ENCODE measurements around the gene VAMP5.
"Not testable (repeated sequence)": the region's sequence is repeated elsewhere in the genome, so short reads cannot be mapped to it uniquely, and the experiment has no call there.

The VAMP5 gene

DNA sequence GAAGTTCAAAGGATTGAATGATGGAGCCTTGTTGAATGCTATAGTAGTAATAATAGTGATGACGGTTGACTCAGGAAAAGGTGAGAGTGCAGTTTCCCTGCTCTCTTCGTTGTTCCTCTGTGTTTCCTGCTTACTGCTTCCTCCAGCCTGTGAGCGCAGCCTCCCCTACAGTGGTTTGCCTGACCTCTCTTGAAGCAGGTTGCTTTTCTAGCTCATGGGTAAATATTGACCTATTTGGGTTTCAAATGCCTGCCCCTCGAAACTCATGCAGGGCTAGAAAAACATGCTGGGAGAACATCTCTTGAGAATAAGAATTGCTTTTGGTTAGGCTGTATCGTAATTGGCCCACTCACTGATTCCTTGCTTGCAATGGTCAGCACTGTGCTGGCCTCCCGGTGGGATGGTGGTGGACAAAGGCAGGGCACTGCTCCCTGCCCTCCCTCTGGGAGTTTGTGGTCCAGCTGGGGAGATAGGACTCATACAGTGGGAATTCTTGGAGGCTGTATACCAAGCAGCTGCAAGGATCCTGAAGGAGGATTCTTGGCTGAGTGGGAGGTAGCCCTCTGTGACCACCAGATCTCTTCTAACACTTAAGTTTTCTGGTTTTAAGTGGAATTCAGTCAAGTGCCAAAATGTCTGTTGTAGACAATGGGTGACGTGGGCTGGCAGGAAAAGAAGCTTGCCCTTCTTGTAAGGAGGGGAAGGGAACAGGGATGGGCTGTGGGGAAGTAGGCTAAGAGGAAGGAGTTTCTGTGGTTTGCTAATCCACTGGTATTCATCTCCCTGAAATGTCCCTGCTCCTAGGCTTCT, 6.0 kb downstream of the VAMP5 start:
- no peak for FAIRE-seq
- TF ChIP-seq TAF1 (IDR thresholded peaks at IDR 0.05; ENCODE audit: borderline replicate concordance, low read depth, low read length) = no peak
- DNase-seq (ENCODE audit: insufficient read length) = no peak

DNA sequence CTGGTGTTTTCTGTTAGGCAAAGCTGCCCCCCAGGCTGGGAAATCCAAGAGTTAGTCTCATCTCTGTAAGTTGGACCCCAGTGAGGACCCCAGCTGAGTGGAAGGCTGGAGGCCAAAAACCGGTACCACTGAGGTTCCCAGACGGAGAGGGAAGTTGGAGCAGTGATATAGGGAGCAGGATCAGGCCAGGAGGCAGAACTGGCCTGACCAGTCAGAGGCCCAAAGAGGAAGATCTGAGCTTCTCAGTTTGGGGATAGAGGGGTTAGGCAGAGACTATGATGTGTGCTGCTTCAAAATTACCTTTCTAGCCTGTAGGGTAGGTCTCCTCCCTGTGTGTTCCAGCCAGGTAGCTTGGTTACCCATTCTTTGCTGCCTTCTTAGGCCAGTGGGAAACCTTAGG, 6.7 kb downstream of the VAMP5 start:
- FAIRE-seq (no peak), DNase-seq (ENCODE audit: insufficient read length) (no peak)
- TF ChIP-seq POLR2AphosphoS5 (IDR thresholded peaks at IDR 0.05; ENCODE audit: low read depth, low read length) = no peak
- TF ChIP-seq TAF1 (IDR thresholded peaks at IDR 0.05; ENCODE audit: borderline replicate concordance, low read depth, low read length) = no peak
- no peak for TF ChIP-seq POLR2A (IDR thresholded peaks at IDR 0.05; ENCODE audit: low read depth, low read length)

DNA sequence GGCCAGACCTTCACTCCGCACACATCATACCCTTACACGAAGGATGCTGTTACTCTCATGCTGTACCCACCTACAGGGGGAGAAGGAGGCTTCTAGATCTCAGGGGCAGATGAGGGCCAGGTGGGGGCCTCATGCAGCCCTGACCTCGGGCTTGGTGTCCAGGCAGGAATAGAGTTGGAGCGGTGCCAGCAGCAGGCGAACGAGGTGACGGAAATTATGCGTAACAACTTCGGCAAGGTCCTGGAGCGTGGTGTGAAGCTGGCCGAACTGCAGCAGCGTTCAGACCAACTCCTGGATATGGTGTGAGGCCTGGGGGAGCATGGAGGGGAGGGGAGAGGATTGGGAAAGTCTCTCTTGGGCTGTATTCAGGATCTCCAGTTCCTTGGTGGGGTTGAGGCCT, 7.3 kb downstream of the VAMP5 start:
- DNase-seq (ENCODE audit: insufficient read length) (no peak), FAIRE-seq (no peak)
- no peak for TF ChIP-seq POLR2A (IDR thresholded peaks at IDR 0.05; ENCODE audit: low read depth, low read length)
- TF ChIP-seq TAF1 (IDR thresholded peaks at IDR 0.05; ENCODE audit: borderline replicate concordance, low read depth, low read length) = no peak
- TF ChIP-seq POLR2AphosphoS5 (IDR thresholded peaks at IDR 0.05; ENCODE audit: low read depth, low read length) = no peak

DNA sequence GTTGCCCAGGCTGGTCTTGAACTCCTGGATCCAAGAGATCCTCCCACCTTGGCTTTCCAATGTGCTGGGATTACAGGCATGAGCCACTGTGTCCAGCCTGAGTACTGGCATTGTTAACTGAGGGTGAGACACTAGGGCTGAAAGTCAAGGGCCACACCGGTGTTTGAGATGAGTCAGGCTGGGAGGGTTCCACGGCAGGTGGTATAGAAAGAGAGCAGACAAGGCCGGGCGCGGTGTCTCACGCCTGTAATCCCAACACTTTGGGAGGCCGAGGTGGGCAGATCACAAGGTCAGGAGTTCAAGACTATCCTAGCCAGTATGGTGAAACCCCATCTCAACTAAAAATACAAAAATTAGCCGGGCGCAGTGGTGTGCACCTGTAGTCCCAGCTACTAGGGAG, 8.1 kb downstream of the VAMP5 start:
- DNase-seq (ENCODE audit: insufficient read length); FAIRE-seq: not testable (repeated sequence)

DNA sequence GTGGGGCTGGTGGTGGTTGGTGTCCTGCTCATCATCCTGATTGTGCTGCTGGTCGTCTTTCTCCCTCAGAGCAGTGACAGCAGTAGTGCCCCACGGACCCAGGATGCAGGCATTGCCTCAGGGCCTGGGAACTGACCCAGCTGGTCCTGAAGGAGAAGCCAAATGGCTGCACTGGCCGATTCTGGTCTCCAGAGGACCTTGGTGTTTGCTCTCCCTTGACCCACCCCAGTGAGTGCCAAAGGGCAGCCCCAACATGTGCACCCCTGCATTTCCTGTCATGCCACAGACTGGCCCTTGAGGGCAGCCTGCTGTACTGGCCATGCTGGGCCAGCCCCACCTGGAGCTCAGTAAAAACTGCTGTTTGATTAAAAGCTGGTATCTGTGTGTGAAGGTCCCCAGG, 8.8 kb downstream of the VAMP5 start:
- TF ChIP-seq POLR2AphosphoS5 (IDR thresholded peaks at IDR 0.05; ENCODE audit: low read depth, low read length) (no peak), TAF1 (IDR thresholded peaks at IDR 0.05; ENCODE audit: borderline replicate concordance, low read depth, low read length) (no peak)
- no peak for DNase-seq (ENCODE audit: insufficient read length)
- FAIRE-seq = no peak

DNA sequence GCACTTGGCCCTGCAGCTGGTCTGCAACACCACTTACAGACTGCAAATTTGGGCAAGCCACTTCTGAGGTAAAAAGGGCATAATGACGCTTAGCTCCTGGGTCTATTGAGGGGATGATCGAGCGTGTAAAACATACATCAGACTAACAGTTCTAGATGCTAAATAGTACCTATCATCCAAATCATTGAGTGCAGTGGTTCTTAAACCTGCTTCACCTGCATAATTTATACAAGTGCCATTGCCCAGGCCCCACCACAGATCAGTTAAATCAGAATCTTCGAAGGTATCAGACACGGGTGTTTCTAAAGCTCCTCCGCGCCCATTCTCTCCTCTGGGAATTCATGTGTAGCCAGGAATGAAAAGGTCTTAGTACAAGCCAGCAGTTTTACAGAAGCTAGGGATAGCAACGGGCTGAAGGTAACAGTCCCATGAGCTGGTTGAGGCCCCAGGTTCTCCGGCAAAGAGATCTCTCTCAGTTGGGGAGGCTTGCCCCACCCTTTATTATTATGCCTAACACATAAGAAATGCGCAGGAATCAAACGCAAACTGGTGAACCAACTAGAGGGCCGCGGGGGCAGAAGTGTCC, 10.6 kb downstream of the VAMP5 start:
- no peak for DNase-seq (ENCODE audit: insufficient read length)
- no peak for TF ChIP-seq POLR2AphosphoS5 (IDR thresholded peaks at IDR 0.05; ENCODE audit: low read depth, low read length)
- no peak for TF ChIP-seq TAF1 (IDR thresholded peaks at IDR 0.05; ENCODE audit: borderline replicate concordance, low read depth, low read length)
- no peak for TF ChIP-seq POLR2A (IDR thresholded peaks at IDR 0.05; ENCODE audit: low read depth, low read length)
- FAIRE-seq = peak; percentile 14

DNA sequence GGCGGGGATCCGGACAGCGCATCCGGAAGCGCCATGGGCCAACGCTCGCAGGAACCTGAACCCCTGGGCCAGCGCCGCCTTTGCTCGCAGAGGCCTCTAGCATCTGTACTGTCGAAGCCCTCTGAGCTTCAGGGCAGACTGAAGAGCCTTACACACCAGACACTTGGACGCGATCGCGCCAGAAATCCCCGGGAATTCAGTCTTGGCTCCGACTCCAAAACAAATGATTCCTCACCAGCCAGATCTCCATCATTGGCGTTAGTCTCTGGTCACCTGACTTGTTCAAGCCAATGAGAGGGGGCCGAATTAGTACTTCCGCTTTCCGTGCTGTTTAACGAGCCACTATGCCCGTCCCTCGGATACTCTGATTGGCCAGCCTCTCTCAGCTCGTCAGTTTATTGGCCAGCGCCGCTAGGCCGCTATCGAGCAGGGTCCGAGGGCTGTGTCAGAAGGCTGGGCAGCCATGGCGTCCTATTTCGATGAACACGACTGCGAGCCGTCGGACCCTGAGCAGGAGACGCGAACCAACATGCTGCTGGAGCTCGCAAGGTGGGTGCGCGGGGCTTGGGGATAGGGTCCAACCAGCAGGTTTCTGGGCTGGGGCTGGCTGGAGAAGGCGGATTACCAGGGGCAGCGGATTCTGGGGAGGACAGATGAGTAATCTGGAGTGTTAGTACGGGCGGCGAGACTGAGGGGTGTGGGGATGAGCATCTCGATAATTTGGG, 11.2 kb downstream of the VAMP5 start, which contains the start of gene RNF181:
Gene RNF181, plus strand, starts transcription at position 445 of the 725 bp plus-strand sequence. Its CDS starts 19 bp downstream, at position 464.
- peak; percentile 97 for DNase-seq (ENCODE audit: insufficient read length)
- peak; percentile 100 for FAIRE-seq
- no peak for TF ChIP-seq TAF1 (IDR thresholded peaks at IDR 0.05; ENCODE audit: borderline replicate concordance, low read depth, low read length)
- peak; percentile 80 for TF ChIP-seq POLR2AphosphoS5 (IDR thresholded peaks at IDR 0.05; ENCODE audit: low read depth, low read length)
- peak; percentile 90 for TF ChIP-seq POLR2A (IDR thresholded peaks at IDR 0.05; ENCODE audit: low read depth, low read length)

DNA sequence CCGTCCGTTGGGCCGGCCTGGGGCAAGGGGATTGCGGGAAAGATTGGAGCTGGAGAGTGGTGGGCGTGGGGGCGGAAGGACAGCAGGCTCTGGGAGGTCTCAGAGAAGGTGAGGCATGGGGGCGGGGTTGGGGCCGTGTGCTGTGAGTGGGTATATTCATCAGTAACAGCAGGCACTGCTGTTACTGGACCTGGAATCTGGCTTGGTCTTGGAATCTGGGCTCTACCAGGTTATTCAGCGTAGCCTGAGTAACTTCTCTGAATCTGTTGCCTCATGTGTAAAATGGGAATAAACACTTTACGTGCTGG, 11.7 kb downstream of the VAMP5 start:
- DNase-seq (ENCODE audit: insufficient read length) (peak; percentile 30), FAIRE-seq (no peak)
- TF ChIP-seq POLR2AphosphoS5 (IDR thresholded peaks at IDR 0.05; ENCODE audit: low read depth, low read length) (no peak), POLR2A (IDR thresholded peaks at IDR 0.05; ENCODE audit: low read depth, low read length) (no peak), TAF1 (IDR thresholded peaks at IDR 0.05; ENCODE audit: borderline replicate concordance, low read depth, low read length) (no peak)

DNA sequence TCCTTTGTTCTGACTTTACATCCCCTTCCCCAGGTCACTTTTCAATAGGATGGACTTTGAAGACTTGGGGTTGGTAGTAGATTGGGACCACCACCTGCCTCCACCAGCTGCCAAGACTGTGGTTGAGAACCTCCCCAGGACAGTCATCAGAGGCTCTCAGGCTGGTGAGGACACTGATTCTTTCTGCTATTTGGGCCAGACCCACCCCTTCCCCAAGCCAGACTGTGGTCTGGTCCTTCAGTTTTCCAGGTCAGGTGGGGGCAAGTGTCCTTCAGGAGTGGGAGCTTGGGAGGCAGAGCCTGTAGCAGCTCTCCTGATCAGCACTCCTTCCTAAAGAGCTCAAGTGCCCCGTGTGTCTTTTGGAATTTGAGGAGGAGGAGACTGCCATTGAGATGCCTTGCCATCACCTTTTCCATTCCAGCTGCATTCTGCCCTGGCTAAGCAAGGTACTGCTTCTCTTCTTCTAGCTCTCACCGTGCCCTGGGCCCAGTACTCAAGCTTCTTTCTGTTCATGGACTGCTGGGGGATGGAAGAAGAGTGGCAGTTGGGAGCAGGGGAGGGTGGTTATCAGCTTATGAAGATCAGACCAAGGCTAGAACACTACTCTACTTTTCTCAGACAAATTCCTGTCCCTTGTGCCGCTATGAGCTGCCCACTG, 12.4 kb downstream of the VAMP5 start:
- TF ChIP-seq POLR2AphosphoS5 (IDR thresholded peaks at IDR 0.05; ENCODE audit: low read depth, low read length) (no peak), POLR2A (IDR thresholded peaks at IDR 0.05; ENCODE audit: low read depth, low read length) (no peak), TAF1 (IDR thresholded peaks at IDR 0.05; ENCODE audit: borderline replicate concordance, low read depth, low read length) (no peak)
- DNase-seq (ENCODE audit: insufficient read length) (no peak), FAIRE-seq (no peak)

DNA sequence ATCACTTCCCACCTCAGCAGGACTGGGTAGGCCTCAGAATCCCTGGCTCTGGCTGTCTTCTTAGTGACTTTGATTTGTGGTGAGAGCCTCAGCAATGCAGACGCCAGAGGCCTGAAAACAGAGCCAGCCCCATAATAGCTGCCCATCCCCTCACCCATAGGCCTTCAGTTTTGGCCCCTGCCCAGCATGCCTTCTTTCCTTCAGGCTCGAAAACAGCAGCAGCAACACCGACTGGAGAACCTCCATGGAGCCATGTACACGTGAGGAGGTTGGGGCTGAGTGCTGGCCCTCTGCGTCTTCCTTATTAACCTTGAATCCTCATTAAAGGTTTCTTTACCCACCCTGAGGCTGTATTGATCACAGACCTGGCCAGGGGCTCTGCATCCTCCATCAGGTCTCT, 13.0 kb downstream of the VAMP5 start:
- no peak for TF ChIP-seq POLR2AphosphoS5 (IDR thresholded peaks at IDR 0.05; ENCODE audit: low read depth, low read length)
- TF ChIP-seq TAF1 (IDR thresholded peaks at IDR 0.05; ENCODE audit: borderline replicate concordance, low read depth, low read length) = no peak
- no peak for FAIRE-seq
- DNase-seq (ENCODE audit: insufficient read length) = no peak

DNA sequence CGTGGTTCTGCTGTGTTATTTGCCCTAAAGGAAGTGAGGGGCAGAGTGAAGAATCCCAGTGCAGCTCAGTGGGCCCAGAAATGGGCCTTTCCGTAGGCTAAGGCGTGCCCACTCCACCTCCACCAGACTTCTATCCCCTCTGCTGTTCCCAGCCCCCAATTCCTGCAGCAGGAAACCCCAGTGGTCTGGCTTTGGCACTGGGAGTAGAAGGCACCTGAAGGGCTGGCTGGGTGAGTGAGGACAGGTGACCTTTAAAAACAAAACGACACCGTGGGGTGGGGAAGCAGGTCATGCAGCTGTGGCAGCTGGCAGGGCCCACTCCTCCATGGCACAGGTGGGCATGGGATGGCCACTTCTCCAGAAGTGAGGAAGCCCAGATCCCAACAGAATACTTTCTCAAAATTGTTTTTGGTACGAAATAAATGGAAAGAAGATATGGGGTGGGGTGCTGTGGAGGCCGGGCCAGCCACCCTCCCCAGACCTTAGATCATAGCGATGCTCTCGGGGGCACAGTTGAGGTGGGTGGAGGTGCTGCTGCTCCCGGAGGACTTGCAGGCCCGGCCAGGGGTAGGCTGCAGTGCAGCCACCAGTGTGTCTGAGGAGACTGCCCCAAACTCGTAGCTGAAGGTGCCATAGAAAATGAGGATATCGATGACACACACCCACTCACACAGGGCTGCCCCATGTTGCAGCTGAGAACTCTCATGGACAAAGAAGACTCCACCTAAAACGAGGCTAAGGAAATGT, 14.5 kb downstream of the VAMP5 start:
- no peak for DNase-seq (ENCODE audit: insufficient read length)
- no peak for FAIRE-seq
- TF ChIP-seq POLR2AphosphoS5 (IDR thresholded peaks at IDR 0.05; ENCODE audit: low read depth, low read length) = no peak

All from GM12892 (cell line).